Body of pancreas (tissue), 4 donors: ENCODE measurements around the gene NBEA. TPM values are rescaled to one million over a fixed set of nuclear protein-coding genes. Genes with fewer than 3 reads are reported as not detected.
"Not testable (repeated sequence)": the region's sequence is repeated elsewhere in the genome, so short reads cannot be mapped to it uniquely, and the experiment has no call there.

Source experiments
- ATAC-seq: fragments of 150-250 bp; one replicate; pipeline ENCODE4 v1.9.1; 2016
- DNase-seq, 4 donors: peaks; one replicate each; pipeline ENCODE4 v3.0.0-alpha.2; 2019
- H3K27ac ChIP-seq, 4 donors: fragments of 200-600 bp; sonication (generic); 1 replicate in 3 of 4; 2 replicates in 1 of 4; pipeline versions ENCODE4 v1.5.1 to v1.6.1; 2016 to 2019; ENCODE audit warnings: mild to moderate bottlenecking in 1 of 4, mixed read lengths in 1 of 4, moderate library complexity in 1 of 4
- H3K27me3 ChIP-seq, 2 donors: fragments of 200-600 bp; sonication (generic); one replicate each; pipeline ENCODE4 v1.6.0; 2016; ENCODE audit warnings: mild to moderate bottlenecking in 1 of 2
- H3K36me3 ChIP-seq, 2 donors: fragments of 200-600 bp; sonication (generic); replicated peaks in 1 of 2; 2 replicates each; pipeline ENCODE4 v1.5.1; 2016; ENCODE audit warnings: low read depth in 2 of 2; ENCODE audit not compliant: insufficient read depth in 1 of 2
- H3K4me1 ChIP-seq: fragments of 200-600 bp; sonication (generic); one replicate; pipeline ENCODE4 v1.6.0; 2016
- H3K4me3 ChIP-seq, 2 donors: fragments of 200-600 bp; sonication (generic); 1 replicate in 1 of 2; 2 replicates in 1 of 2; pipeline ENCODE4 v1.5.1; 2016 to 2019
- H3K9me3 ChIP-seq, 3 donors: fragments of 200-600 bp; sonication (generic); 1 replicate in 2 of 3; 2 replicates in 1 of 3; pipeline ENCODE4 v1.5.1; 2016
- POLR2A ChIP-seq, 3 donors: fragments of 450-650 bp; IDR thresholded peaks; one replicate each; pipeline ENCODE4 v1.6.1; 2016; ENCODE audit warnings: antibody characterized with exemption in 3 of 3, mild to moderate bottlenecking in 2 of 3
- WGBS, 2 donors: methylation state at CpG; one replicate each; pipeline ENCODE4 v1.1.5; 2017; 5-methylcytosine and 5-hydroxymethylcytosine counted together
- intact Hi-C: fragments of 100-400 bp; cut with DNase I; formaldehyde crosslinking; loops from one replicate; pipeline ENCODE4 v1.15.1; 2023
- total RNA-seq, 2 donors: library from RNA; depleted of rRNA; stranded (reverse); fragments of >200 nt; gene quantifications; one replicate each; pipeline ENCODE4 v1.1.0, GENCODE V29; 2016
- TF ChIP-seq, protein P1 (sequence below), 7 experiments: fragments of 450-650 bp in 4 of 7; fragments of 200-600 bp in 3 of 7; sonication (generic) in 3 of 7; IDR thresholded peaks; one replicate each; pipeline ENCODE4 v1.5.1; 2016 to 2019; ENCODE audit warnings: antibody characterized with exemption in 7 of 7

Gene NBEA
- total RNA-seq, 2 donors from 2014 or later: 9.6 to 19.1 TPM

DNA sequence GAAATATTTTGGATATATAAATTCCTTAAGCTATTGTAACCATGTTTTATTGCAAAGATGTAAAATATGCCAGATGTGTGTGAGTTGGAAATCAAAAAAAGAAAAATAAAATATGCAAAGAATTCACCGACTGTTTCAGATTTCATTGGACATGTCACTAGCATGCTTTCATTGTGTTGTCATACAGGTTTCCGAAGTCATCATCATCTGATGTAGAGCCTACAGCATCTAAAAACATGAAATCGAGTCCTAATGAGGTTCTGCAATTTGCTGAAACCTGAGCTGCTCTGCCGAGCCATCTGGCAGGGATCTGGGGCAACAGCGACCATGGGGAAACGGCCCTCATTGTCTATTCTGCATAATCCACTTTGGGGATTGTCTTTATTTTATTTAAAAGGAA is 730.5 kb downstream of the NBEA start:
- intact Hi-C loops: no loop called here
- peaks cover 0 to 5% (median 0%) of the 10 kb centered on the region in 3 donors for H3K9me3 ChIP-seq
- H3K27me3 ChIP-seq: no peaks in the 10 kb centered on the region
- no peak for DNase-seq
- no peak for TF ChIP-seq POLR2A (IDR thresholded peaks at IDR 0.05)
- TF ChIP-seq, protein P1, sequence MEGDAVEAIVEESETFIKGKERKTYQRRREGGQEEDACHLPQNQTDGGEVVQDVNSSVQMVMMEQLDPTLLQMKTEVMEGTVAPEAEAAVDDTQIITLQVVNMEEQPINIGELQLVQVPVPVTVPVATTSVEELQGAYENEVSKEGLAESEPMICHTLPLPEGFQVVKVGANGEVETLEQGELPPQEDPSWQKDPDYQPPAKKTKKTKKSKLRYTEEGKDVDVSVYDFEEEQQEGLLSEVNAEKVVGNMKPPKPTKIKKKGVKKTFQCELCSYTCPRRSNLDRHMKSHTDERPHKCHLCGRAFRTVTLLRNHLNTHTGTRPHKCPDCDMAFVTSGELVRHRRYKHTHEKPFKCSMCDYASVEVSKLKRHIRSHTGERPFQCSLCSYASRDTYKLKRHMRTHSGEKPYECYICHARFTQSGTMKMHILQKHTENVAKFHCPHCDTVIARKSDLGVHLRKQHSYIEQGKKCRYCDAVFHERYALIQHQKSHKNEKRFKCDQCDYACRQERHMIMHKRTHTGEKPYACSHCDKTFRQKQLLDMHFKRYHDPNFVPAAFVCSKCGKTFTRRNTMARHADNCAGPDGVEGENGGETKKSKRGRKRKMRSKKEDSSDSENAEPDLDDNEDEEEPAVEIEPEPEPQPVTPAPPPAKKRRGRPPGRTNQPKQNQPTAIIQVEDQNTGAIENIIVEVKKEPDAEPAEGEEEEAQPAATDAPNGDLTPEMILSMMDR (IDR thresholded peaks at IDR 0.05): no peak
- H3K27ac ChIP-seq: no peak overlapping the region
- 84 to 88% methylated on average over 6 of the region's 6 CpGs for WGBS, 2 donors
- H3K4me1 ChIP-seq: no peaks in the 10 kb centered on the region
- no peaks in the 10 kb centered on the region for H3K36me3 ChIP-seq
- no peak overlapping the region for H3K4me3 ChIP-seq
- ATAC-seq: no peak

DNA sequence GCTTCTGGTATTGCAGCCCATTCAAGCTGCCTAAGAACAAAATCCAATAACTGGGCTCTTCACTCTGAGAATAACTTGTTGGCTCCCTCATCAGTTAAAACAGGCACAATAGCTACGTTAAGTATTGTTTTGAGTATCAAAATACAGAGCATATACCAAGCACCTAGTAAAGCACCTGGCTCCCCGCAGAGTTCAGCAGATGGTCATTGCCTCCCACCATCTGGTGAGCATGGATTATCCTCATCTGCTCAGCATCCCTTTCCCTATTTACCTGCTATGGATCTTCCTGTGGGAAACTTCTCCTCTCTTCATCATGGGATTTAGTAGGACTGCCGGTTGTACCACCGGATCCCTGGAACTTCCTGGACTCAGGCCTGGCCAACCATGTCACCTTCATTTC is 733.6 kb downstream of the NBEA start:
- no peak for ATAC-seq
- H3K36me3 ChIP-seq: no peaks in the 10 kb centered on the region
- no peak for DNase-seq
- no peaks in the 10 kb centered on the region for H3K27me3 ChIP-seq
- intact Hi-C loops: no loop called here
- no peaks in the 10 kb centered on the region for H3K4me1 ChIP-seq
- no peak overlapping the region for H3K4me3 ChIP-seq
- H3K9me3 ChIP-seq: peaks cover 0 to 5% (median 0%) of the 10 kb centered on the region in 3 donors
- TF ChIP-seq, protein P1 (IDR thresholded peaks at IDR 0.05): no peak
- no peak for TF ChIP-seq POLR2A (IDR thresholded peaks at IDR 0.05)
- 91 to 95% methylated on average over 4 of the region's 4 CpGs for WGBS, 2 donors
- H3K27ac ChIP-seq: no peak overlapping the region

DNA sequence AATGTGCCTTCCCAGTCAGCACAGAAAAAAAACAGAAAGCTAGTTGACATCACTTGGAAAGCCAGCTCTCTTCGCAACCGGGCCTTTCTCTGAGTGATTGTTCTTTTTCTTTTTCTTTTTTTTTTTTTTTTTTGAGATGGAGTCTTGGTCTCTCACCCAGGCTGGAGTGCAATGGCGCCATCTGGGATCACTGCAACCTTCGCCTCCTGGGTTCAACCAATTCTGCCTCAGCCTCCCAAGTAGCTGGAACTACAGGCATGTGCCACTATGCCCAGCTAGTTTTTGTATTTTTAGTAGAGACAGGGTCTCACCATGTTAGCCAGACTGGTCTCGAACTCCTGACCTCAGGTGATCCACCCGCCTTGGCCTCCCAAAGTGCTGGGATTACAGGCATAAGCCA is 735.8 kb downstream of the NBEA start:
- H3K27me3 ChIP-seq, H3K4me3 ChIP-seq, ATAC-seq, intact Hi-C loops, H3K9me3 ChIP-seq, H3K27ac ChIP-seq, H3K36me3 ChIP-seq, H3K4me1 ChIP-seq, DNase-seq: not testable (repeated sequence)
- WGBS, 2 donors: 81 to 94% methylated on average over 5 to 6 of the region's 6 CpGs

DNA sequence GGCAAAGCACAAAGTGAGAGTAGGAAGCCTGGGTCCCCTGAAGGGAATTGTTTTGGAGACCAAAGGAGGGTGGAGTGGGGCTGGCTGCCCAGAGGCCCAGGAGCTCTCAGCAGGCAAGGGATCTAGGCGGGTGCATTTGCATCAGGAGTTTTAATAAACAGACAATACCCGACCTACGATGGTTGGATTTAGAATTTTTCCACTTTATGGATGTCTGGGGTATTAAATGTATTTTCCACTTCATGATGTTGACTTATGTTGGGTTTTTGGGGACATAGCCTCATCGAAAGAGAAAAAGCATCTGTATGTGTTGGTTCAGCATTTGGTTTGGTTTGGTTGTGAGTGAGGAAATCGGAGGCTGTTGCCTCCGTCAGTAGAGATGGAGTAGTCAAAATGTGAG is 739.6 kb downstream of the NBEA start:
- H3K36me3 ChIP-seq: no peaks in the 10 kb centered on the region
- intact Hi-C loops: no loop called here

DNA sequence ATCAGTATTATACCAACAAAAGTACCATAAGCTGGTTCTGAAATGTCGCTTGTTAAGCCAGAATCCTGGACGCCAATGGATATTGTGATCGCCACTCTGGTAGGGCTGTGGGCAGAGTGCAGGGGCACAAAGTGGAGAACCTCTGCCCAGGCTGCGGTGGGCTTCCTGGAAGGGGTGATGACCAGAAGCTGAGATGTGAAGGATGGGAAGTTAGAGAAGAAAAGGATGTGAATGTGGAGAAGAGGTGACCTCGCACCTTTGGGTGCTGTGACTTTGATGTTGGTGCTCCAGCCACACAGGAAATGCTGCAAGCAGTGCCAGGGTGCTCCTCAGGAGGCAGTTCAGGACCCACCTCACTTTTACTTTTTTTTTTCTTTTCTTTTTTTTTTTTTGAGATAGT is 742.4 kb downstream of the NBEA start:
- Histone ChIP-seq H3K4me3 (no peak overlapping the region), H3K9me3 (no peaks in the 10 kb centered on the region), H3K27me3 (peaks cover 0 to 4% of the 10 kb centered on the region in 2 donors), H3K27ac (no peak overlapping the region), H3K36me3 (no peaks in the 10 kb centered on the region), H3K4me1 (no peaks in the 10 kb centered on the region)
- DNase-seq: no peak
- ATAC-seq: no peak
- WGBS, 2 donors: 80 to 83% methylated on average over 5 of the region's 5 CpGs
- TF ChIP-seq POLR2A (IDR thresholded peaks at IDR 0.05): no peak
- TF ChIP-seq, protein P1 (IDR thresholded peaks at IDR 0.05): no peak
- intact Hi-C loops: no loop called here

More for the DNA sequence above, 739.6 kb downstream of the NBEA start:
- DNase-seq (no peak), ATAC-seq (no peak)
- Histone ChIP-seq H3K27ac (no peak overlapping the region), H3K9me3 (peaks cover 0 to 5% (median 0%) of the 10 kb centered on the region in 3 donors), H3K4me1 (no peaks in the 10 kb centered on the region), H3K27me3 (peaks cover 0 to 4% of the 10 kb centered on the region in 2 donors), H3K4me3 (no peak overlapping the region)
- no peak for TF ChIP-seq POLR2A (IDR thresholded peaks at IDR 0.05)
- TF ChIP-seq, protein P1 (IDR thresholded peaks at IDR 0.05): no peak
- WGBS, 2 donors: 80% methylated on average over 6 of the region's 6 CpGs
